HG03571 (cell line): ENCODE data around the gene UMAD1.

Source experiments
- ATAC-seq: cut with Tn5 transposase; IDR thresholded peaks from one replicate; pipeline ENCODE4 v1.9.1; 2021; ENCODE audit not compliant: unreplicated experiment

UMAD1 gene

GRCh38 chr7:7870555-7870954, 230.0 kb downstream of the UMAD1 start:
- ATAC-seq, result no peak

DNA sequence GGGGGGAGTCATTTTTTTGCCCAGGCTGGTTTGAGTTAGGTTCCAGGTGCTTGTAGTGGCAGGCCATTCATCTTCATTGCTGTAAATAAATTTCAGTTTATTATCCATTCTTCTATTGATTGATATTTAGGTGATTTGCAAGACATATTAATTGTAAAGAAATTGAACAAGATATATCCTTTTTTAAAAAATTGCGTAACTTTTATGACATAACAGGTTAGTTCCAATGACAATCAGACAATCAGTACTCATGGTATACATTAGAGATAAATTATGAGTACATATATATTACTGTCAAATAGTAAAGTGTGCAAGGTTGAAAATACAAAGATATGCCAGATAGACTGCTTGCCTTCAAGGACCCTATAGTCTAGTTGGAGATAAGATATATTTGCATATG, 235.9 kb downstream of the UMAD1 start:
- ATAC-seq, result no peak

DNA sequence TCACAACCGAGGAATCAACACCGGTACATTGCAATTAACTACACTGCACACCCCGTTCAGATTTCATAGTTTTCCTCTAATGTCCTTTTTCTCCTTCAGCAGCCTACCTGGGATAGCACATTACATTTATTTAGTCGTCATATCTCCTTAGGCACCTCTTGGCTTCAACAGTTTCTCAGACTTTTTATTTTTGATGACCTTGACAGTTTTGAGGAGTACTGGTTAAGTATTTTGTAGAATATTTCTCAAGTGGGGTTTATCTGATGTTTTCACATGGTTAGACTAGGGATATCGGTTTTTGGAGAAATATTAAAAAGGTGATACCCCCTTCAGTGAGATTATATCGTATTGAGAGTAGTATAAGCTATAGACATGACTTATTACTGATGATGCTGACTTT, 241.0 kb downstream of the UMAD1 start:
- no peak for ATAC-seq

GRCh38 chr7:7882888-7883287, 242.3 kb downstream of the UMAD1 start:
- no peak for ATAC-seq

GRCh38 chr7:7883394-7883793, 242.8 kb downstream of the UMAD1 start:
- ATAC-seq, result no peak

DNA sequence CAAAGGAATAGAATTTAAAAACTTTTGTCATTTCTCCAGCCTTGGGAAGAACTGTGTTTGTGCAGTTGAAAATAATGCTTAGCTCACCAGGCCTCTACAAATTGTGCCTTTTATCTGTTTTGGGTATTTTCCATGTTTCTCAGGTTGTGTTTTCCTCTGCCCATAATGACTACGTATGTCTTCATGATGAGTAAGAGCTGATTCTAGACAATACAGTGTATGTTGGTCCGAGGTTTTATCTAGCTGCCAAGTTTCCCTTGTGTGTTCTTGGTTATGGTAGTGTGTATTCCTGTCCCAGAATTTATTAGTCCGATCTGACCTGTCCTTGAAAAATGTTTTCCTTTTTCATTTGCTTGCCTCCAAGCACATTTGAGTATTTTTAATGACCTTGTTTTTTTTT, 244.3 kb downstream of the UMAD1 start:
- ATAC-seq, result no peak

- no peak for ATAC-seq
Measured at GRCh38 chr7:7889791-7890568, 249.4 kb downstream of the UMAD1 start.

DNA sequence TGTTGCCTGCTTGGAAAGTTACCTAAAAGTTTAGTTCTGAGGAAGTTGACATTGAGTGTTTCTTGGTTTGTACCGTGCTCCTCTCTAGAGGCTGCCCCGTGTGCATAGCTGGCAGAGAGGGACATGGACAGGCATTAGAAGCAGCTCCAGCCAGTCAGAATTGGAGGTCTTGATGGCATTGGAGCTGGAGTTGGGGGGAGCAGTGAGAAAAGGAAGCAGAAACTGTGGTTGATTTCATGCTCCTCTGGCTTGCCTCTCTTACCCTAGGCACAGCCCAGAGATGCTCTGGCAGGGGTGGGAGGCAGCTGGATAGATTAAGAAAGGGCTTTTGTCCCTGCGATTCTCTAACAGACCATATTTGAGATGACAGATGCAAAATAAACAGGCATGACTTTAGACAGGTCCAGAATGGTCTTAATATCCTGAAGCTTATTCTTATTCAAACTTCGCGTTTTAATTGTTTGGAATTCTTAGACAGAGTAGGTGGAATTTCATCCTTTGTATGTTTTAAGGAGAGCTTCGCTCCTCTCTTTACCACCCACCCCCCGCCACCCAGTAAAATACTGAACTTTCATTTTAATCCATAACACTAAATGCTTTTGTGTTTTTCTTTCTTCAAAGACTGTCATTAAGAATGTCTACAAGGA, 254.6 kb downstream of the UMAD1 start:
- ATAC-seq, result no peak

DNA sequence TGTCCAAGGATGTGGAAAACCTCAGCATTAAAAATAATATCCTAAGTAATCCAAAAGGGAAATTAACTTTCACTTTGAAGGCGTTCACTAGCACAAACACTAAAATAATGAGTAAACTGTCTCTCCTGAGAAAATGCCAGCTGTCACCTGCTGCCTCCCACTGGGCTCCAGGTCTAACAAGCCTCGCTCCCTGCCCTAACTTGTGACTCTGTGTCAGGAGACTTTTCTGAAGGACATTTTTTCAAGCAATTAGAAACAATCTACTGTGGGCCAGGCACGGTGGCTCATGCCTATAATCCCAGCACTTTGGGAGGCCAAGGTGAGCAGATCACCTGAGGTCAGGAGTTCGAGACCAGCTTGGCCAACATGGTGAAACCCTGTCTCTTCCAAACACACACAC, 255.2 kb downstream of the UMAD1 start:
- no peak for ATAC-seq

- ATAC-seq, result no peak
Measured at GRCh38 chr7:7897509-7897908, 257.0 kb downstream of the UMAD1 start.

DNA sequence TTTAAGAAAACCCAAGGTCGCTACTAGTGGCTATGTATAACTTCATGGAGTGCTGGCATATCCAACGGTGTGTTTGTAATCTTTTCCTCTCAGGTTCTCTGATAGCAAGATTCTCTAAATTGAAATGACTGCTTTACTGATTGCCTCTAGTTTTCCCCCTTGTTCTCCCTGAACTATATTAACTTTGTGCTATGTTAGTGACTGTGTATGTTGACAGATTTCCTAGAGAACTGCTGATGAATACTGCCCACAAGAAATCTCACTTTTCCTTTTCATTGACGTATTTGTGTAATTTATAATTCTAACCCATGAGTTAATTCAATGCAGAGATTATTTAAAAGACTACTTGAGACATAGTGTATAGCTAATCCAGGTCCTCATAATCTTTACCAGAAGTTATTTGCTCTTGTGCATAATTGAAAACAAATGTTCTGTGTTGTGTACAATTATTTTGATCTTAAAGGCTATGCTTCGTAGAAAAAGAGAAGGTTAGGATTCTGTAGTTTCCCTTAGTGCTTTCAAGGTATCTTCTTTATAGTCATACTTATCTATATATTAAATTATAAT, 257.5 kb downstream of the UMAD1 start:
- ATAC-seq, result no peak

- ATAC-seq, result no peak
Measured at GRCh38 chr7:7902845-7903244, 262.3 kb downstream of the UMAD1 start.

DNA sequence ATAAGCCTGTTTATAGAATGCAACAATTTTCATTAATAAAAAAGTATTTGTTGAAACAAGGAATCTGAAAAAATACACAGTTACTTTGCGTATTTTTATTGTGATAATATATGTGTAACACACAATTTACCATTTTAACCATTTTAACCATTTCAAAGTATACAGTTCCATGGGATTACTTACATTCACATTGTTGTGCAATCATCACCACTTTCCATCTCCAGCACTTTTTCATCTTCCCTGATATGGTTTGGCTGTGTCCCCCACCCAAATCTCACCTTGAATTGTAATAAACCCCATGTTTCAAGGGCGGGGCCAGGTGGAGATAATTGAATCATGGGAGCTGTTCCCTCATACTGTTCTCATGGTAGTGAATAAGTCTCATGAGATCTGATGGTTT, 266.8 kb downstream of the UMAD1 start:
- no peak for ATAC-seq

- ATAC-seq, result no peak
Measured at GRCh38 chr7:7908622-7909145, 268.1 kb downstream of the UMAD1 start.

DNA sequence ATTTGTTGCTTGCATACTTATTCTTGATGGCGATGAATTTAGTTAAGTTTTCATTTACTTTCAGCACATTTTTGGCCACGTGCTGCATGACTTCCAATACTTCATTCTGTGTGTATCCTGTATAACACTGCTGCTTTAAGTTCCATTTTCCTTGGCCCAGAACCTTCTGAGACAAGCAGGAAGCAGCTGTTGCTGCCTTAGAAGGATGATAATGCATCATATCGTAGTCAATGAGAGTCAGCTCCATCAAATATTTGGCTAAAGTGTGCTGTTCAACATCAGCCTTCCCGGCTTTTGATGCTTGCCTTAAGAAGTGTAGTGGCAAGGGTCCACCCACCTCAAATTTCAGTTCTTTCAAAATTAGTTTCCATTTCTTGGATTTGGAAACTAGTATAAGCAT, 268.8 kb downstream of the UMAD1 start:
- no peak for ATAC-seq

DNA sequence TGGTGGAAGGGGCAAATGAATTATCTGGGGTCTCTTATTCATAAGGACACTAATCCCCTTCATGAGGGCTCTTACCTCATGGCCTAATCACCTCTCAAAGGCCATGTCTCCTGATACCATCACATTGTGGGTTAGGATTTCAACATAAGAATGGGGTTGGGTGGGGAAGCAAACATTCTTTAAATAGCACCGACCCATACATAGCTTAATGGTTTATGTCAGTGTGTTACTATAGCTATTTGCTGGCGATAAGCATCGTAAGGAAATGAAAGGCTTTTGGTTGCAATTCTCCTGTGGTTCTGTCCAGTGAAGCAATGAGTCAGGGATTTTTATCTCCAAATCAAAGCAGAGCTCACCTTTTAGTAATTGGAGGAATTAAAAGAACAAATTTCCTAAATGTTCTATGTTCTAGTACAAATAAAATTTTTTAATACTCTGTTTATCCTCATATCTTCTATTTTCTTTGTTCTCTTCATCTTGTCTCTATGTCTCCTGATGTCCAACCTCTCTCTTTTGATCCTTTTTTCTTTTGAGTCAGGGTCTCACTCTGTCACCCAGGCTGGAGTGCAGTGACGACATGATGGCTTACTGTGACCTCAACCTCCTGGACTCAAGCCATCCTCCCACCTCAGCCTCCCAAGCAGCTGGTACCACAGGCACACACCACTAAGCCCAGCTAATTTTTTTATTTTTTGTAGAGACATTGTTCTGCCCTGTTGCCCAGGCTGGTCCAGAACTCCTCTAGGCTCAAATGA, 271.0 kb downstream of the UMAD1 start:
- no peak for ATAC-seq

DNA sequence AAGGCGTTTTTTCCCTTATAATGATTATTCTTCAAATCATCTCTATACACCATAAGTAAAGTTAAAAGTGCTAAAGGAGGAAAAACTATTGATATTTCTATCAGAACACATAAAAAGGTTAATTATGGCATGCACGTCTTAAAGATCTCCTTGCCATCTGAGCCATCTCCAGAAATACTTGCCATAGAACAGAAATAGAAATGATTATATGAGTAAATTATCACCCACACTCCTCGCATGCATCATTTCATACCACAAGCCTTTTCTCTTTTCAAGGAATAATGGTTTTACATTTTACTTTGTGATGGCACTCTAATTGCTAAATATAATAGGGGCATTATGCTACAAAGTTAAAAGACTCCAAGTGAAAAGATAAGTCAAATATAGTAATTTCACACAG, 272.4 kb downstream of the UMAD1 start:
- ATAC-seq, result no peak

DNA sequence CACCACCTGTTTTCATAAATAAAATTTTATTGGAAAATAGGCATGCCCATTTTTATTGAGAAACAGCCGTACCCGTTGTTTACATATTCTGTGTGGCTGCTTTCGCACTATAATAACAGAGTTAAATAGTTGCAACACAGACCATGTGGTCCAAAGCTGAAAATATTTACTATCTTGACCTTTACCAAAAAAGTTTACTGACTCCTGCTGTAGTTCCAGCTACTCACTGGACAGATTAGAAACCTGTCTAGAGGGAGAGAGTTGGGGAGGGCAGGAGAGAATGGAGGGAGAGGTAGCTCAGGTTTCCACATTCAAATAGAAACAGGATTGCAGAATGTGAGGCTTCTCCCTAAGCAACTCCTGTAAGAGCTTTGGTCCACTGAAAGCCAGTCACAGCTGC, 273.0 kb downstream of the UMAD1 start:
- no peak for ATAC-seq

DNA sequence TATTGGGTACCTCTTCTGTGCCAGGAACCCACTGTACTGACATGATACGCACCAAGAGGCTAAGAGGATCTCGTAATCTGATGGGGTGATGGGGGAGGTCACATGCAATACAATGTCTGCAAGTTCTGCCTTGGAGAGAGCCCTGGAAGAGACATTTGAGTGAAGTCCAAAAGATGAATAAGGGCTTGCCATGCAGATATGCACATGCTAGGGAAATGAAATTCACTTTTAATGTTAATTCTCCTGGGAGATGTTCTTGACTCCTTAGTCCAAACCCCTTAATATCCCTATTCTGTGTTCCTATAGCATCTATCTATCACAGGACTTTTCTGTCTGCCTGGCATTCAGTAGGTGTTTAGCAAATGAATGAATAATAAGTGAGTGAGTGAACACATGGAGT, 274.0 kb downstream of the UMAD1 start:
- no peak for ATAC-seq

DNA sequence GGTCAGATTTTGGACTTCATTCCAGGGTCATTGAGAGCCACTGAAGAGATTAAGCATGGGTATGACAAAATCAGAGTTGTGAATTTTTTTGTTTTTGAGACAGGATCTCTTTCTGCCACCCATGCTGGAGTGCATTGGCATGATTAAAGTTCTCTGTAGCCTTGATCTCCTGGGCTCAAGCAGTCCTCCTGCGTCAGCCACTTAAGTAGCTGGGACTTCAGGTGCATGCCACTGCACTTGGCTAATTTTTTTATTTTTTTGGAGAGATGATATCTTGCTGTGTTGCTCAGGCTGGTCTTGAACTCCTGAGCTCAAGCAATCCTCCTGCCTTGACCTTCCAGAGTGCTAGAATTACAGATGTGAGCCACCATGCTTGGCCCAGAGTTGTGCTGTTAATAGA, 275.5 kb downstream of the UMAD1 start:
- no peak for ATAC-seq

- no peak for ATAC-seq
Measured at GRCh38 chr7:7917593-7917992, 277.0 kb downstream of the UMAD1 start.
